Skeletal muscle satellite cell (primary cell): ENCODE measurements around the gene SALL3.

Experiments
- H3K27me3 ChIP-seq: 2 replicates; pipeline ENCODE4 v1.7.0; 2013; ENCODE audit warnings: low read length; ENCODE audit not compliant: control insufficient read depth, insufficient read depth
- H3K36me3 ChIP-seq: 2 replicates; pipeline ENCODE4 v1.7.0; 2013; ENCODE audit warnings: mild to moderate bottlenecking, control low read depth, low read length; ENCODE audit not compliant: insufficient read depth
- H3K4me1 ChIP-seq: 2 replicates; pipeline ENCODE4 v1.7.0; 2013; ENCODE audit warnings: low read length; ENCODE audit not compliant: control insufficient read depth, insufficient read depth
- H3K4me2 ChIP-seq: 2 replicates; pipeline ENCODE4 v1.7.0; 2013; ENCODE audit warnings: mild to moderate bottlenecking, low read length
- H3K4me3 ChIP-seq: 2 replicates; pipeline ENCODE4 v1.7.0; 2013; ENCODE audit warnings: low read length
- H3K9ac ChIP-seq: 2 replicates; pipeline ENCODE4 v1.7.0; 2013; ENCODE audit warnings: mild to moderate bottlenecking, low read depth, low read length, moderate library complexity
- H3K9me3 ChIP-seq: replicated peaks from 2 replicates; pipeline ENCODE4 v1.7.0; 2013; ENCODE audit warnings: mild to moderate bottlenecking, control low read depth, low read length

SALL3 gene

GRCh38 chr18:78965917-78966792, 13.5 kb upstream of the SALL3 start:
- H3K36me3 ChIP-seq: no peaks in the 10 kb centered on the region
- H3K9me3 ChIP-seq: peaks cover 3% of the 10 kb centered on the region
- H3K4me3 ChIP-seq: no peak overlapping the region
- no peak overlapping the region for H3K4me2 ChIP-seq
- H3K4me1 ChIP-seq: no peaks in the 10 kb centered on the region
- no peak overlapping the region for H3K9ac ChIP-seq
- H3K27me3 ChIP-seq: no peaks in the 10 kb centered on the region

GRCh38 chr18:78966793-78967106, 12.9 kb upstream of the SALL3 start:
- H3K9me3 ChIP-seq: peaks cover 3% of the 10 kb centered on the region
- H3K4me3 ChIP-seq: no peak overlapping the region
- no peak overlapping the region for H3K9ac ChIP-seq
- no peaks in the 10 kb centered on the region for H3K36me3 ChIP-seq
- no peaks in the 10 kb centered on the region for H3K4me1 ChIP-seq
- no peak overlapping the region for H3K4me2 ChIP-seq
- no peaks in the 10 kb centered on the region for H3K27me3 ChIP-seq

GRCh38 chr18:78967692-78968091, 11.9 kb upstream of the SALL3 start:
- no peaks in the 10 kb centered on the region for H3K4me1 ChIP-seq
- H3K9me3 ChIP-seq: peaks cover 3% of the 10 kb centered on the region
- H3K36me3 ChIP-seq: no peaks in the 10 kb centered on the region
- no peak overlapping the region for H3K9ac ChIP-seq
- H3K4me3 ChIP-seq: no peak overlapping the region
- H3K4me2 ChIP-seq: no peak overlapping the region
- H3K27me3 ChIP-seq: peaks cover 4% of the 10 kb centered on the region

GRCh38 chr18:78969574-78970315, 9.9 kb upstream of the SALL3 start:
- Histone ChIP-seq H3K4me3 (no peak overlapping the region), H3K4me1 (no peaks in the 10 kb centered on the region), H3K9me3 (no peaks in the 10 kb centered on the region), H3K4me2 (no peak overlapping the region), H3K9ac (no peak overlapping the region), H3K36me3 (no peaks in the 10 kb centered on the region), H3K27me3 (peaks cover 22% of the 10 kb centered on the region)

- Histone ChIP-seq H3K27me3 (peaks cover 33% of the 10 kb centered on the region), H3K9ac (no peak overlapping the region), H3K9me3 (no peaks in the 10 kb centered on the region), H3K4me2 (no peak overlapping the region), H3K4me3 (no peak overlapping the region), H3K36me3 (no peaks in the 10 kb centered on the region), H3K4me1 (no peaks in the 10 kb centered on the region)
Measured at GRCh38 chr18:78970774-78971333, 8.8 kb upstream of the SALL3 start.

GRCh38 chr18:78971511-78972245, 7.9 kb upstream of the SALL3 start:
- no peak overlapping the region for H3K4me3 ChIP-seq
- H3K27me3 ChIP-seq: peaks cover 41% of the 10 kb centered on the region
- H3K36me3 ChIP-seq: no peaks in the 10 kb centered on the region
- no peak overlapping the region for H3K4me2 ChIP-seq
- H3K4me1 ChIP-seq: no peaks in the 10 kb centered on the region
- no peak overlapping the region for H3K9ac ChIP-seq
- no peaks in the 10 kb centered on the region for H3K9me3 ChIP-seq

DNA sequence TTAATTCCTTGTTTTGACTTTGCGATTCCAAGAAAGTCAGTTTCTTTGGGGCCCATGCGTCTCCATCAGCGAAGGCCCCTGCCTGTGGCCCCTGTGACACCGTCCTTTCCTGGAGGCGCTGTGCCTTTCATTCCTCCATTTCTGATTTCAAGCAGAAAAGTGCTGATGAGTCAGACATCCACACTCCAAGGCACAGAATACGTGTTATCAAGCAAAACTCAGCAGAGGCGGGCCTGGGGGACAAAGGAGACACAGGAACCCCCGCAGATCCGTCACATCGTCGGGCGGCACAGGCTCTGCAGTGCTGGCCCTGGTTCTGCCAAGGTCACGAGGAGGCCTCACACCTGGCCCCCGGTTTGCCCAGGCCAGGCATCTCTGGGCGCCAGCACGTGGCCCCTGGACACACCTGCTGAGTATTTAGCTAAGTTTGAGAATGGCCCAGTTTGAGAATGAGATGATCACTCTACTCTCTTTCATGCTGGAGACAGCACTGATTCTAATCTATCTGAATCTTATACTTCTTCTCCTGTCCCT, 7.2 kb upstream of the SALL3 start:
- Histone ChIP-seq H3K4me2 (no peak overlapping the region), H3K36me3 (no peaks in the 10 kb centered on the region), H3K9ac (no peak overlapping the region), H3K4me3 (no peak overlapping the region), H3K9me3 (no peaks in the 10 kb centered on the region), H3K4me1 (no peaks in the 10 kb centered on the region), H3K27me3 (peaks cover 49% of the 10 kb centered on the region)

- Histone ChIP-seq H3K36me3 (no peaks in the 10 kb centered on the region), H3K9me3 (no peaks in the 10 kb centered on the region), H3K27me3 (peaks cover 54% of the 10 kb centered on the region), H3K4me3 (no peak overlapping the region), H3K4me1 (no peaks in the 10 kb centered on the region), H3K9ac (no peak overlapping the region), H3K4me2 (no peak overlapping the region)
Measured at GRCh38 chr18:78972930-78973331, 6.7 kb upstream of the SALL3 start.

- Histone ChIP-seq H3K9me3 (no peaks in the 10 kb centered on the region), H3K36me3 (no peaks in the 10 kb centered on the region), H3K4me1 (no peaks in the 10 kb centered on the region), H3K4me3 (no peak overlapping the region), H3K4me2 (no peak overlapping the region), H3K27me3 (peaks cover 60% of the 10 kb centered on the region), H3K9ac (no peak overlapping the region)
Measured at GRCh38 chr18:78973357-78974083, 6.1 kb upstream of the SALL3 start.

- Histone ChIP-seq H3K9me3 (no peaks in the 10 kb centered on the region), H3K4me3 (no peak overlapping the region), H3K9ac (no peak overlapping the region), H3K36me3 (no peaks in the 10 kb centered on the region), H3K4me1 (no peaks in the 10 kb centered on the region), H3K27me3 (peaks cover 61% of the 10 kb centered on the region), H3K4me2 (no peak overlapping the region)
Measured at GRCh38 chr18:78974115-78974761, 5.4 kb upstream of the SALL3 start.
